Dermis lymphatic vessel endothelial cell (primary cell): ENCODE measurements around the gene MRAP. TPM values are rescaled to one million over a fixed set of nuclear protein-coding genes. Genes with fewer than 3 reads are reported as not detected.

Experiments
- total RNA-seq: library from RNA; depleted of rRNA; stranded (reverse); fragments of >200 nt; gene quantifications from 2 replicates; pipeline ENCODE4 v1.2.1, GENCODE V29; 2014

The MRAP gene
- not detected in 2 replicates for total RNA-seq

DNA sequence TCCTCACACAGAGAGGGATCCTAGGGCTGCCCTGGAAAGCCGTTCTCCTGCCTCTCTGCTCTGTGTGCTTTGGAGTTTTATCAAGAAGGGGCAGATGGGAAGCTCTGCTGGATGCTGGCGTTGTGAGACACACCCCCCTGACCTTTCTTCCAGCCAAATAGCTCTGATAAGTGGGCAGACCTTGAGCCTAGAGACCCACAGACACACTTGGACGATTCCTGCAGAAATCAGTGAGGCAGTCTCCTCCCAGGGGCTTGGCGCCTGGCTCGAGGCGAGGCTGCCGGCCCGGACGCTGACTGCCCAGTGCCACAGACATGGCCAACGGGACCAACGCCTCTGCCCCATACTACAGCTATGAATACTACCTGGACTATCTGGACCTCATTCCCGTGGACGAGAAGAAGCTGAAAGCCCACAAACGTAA, at the start of gene MRAP:
MRAP (plus strand) TSS at position 198 of the 424 bp plus-strand sequence; CDS start at position 315, 117 bp downstream.

GRCh38 chr21:32278518-32279376, 19.9 kb upstream of the MRAP start, which contains the start of gene MIS18A:
Gene MIS18A, minus strand, starts transcription at chr21:32279049. Its CDS starts 35 bp downstream, at chr21:32279014.

Other genes with a start within 250 kb of the MRAP start
- gene MIS18A, start 19.8 kb upstream of the MRAP start, total RNA-seq, result 5.7 and 6.1 TPM in 2 replicates
- 14.6 and 17.1 TPM in 2 replicates for gene URB1, start 94.2 kb downstream of the MRAP start, total RNA-seq
- 14.1 and 15.8 TPM in 2 replicates for gene EVA1C, start 113.9 kb downstream of the MRAP start, total RNA-seq